GM18499 (cell line): ENCODE measurements around the gene ALS2CL.
"Not testable (repeated sequence)": the region's sequence is repeated elsewhere in the genome, so short reads cannot be mapped to it uniquely, and the experiment has no call there.

Experiments used
- ATAC-seq: cut with Tn5 transposase; IDR thresholded peaks from one replicate; pipeline ENCODE4 v1.9.1; 2021; ENCODE audit warnings: moderate number of reproducible peaks; ENCODE audit not compliant: insufficient read depth, unreplicated experiment

Gene ALS2CL, protein sequence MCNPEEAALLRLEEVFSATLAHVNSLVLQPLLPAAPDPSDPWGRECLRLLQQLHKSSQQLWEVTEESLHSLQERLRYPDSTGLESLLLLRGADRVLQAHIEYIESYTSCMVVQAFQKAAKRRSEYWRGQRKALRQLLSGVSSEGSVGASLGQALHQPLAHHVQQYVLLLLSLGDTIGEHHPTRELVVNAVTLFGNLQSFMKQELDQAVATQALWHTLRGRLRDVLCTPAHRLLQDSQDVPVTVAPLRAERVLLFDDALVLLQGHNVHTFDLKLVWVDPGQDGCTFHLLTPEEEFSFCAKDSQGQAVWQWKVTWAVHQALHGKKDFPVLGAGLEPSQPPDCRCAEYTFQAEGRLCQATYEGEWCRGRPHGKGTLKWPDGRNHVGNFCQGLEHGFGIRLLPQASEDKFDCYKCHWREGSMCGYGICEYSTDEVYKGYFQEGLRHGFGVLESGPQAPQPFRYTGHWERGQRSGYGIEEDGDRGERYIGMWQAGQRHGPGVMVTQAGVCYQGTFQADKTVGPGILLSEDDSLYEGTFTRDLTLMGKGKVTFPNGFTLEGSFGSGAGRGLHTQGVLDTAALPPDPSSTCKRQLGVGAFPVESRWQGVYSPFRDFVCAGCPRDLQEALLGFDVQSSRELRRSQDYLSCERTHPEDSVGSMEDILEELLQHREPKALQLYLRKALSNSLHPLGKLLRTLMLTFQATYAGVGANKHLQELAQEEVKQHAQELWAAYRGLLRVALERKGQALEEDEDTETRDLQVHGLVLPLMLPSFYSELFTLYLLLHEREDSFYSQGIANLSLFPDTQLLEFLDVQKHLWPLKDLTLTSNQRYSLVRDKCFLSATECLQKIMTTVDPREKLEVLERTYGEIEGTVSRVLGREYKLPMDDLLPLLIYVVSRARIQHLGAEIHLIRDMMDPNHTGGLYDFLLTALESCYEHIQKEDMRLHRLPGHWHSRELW

GRCh38 chr3:46693038-46693891, at the start of gene ALS2CL:
ALS2CL (minus strand) TSS chr3:46693679; CDS start chr3:46689440, 4,239 bp downstream.
- ATAC-seq = no peak

DNA sequence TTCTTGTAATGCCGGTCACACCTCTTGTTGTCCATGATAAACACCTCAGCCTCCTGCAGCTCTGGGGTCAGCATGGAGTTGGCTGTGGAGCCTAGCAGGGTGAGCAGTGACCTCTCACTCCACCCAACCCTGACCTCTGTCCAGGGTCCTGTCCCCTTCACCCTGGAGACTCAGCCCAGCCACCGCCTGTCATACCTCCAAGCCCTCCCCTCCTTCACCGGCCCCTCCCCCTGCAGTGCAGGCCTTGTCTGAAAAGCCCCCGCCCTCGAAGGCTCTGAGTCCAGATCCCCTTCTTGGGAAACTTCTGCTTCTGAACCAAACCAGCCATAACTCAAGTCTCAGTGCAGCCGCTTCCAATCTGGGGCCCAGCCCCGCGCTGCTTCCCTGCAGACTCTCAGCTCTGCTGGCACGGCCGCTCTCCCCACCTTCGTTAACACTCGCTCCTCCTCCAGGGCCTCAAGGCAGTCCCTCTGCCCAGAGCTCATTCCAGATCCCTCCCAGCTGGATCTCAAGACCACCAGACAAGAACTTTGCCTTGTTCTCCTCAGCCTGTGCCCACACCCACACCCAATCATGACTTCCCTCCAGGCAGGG, 49.6 kb upstream of the ALS2CL start:
- no peak for ATAC-seq

DNA sequence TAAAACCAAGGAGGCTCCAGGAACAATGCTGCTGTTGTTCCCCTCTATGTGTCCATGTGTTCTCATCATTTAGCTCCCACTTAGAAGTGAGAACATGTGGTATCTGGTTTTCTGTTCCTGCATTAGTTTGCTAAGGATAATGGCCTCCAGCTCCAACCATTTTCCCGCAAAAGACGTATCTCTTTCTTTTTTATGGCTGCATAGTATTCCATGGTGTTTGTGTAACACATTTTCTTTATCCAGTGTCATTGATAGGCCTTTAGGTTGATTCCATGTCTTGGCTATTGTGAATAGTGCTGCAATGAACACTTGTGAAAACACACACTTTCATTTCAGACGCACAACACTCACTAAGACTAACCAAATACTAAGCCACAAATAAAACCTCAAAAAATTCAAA, 46.1 kb upstream of the ALS2CL start:
- not testable (repeated sequence) for ATAC-seq

- ATAC-seq = no peak
Observed at GRCh38 chr3:46737329-46737731, 43.9 kb upstream of the ALS2CL start.

DNA sequence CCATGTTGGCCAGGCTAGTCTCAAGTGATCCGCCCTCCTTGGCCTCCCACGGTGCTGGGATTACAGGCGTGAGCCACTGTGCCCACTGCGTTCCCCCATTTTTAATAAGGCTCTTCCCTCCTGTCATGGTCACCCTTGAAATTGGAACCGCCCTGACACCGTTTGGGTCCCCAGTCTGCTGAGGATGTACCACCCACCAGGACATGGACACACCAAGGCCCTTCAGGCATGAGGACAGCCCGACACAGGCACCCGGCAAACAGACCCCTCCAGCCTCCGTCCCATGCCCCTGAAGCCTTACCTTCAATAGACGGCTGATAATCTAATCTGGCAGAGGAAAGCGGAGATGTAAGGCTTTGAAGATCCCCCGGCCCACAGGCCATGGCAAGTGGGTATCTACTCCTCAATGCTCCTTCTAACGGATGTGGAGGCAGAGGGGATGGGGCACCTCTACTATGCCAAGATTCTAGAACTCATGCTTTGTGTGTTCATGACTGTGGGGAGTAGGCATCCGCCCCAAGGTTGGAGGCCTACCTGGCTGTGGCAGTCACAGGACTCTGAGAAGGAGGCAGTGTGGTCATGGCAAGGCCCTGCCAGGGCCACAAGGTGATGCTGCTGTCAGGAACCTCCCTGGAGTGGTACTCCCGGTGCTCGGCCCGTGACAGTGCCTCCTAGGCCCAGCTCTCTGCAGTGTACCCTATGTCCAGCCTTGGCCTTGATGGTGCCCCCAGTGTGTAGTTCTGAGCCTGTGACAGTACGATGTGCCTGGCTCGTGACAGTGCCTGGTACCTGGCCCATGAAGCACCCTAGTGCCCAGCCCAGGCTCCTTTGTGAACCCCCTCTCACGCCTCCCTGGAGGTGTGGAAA, 42.8 kb upstream of the ALS2CL start:
- ATAC-seq = no peak

- ATAC-seq = no peak
Observed at GRCh38 chr3:46734773-46735172, 41.3 kb upstream of the ALS2CL start.

DNA sequence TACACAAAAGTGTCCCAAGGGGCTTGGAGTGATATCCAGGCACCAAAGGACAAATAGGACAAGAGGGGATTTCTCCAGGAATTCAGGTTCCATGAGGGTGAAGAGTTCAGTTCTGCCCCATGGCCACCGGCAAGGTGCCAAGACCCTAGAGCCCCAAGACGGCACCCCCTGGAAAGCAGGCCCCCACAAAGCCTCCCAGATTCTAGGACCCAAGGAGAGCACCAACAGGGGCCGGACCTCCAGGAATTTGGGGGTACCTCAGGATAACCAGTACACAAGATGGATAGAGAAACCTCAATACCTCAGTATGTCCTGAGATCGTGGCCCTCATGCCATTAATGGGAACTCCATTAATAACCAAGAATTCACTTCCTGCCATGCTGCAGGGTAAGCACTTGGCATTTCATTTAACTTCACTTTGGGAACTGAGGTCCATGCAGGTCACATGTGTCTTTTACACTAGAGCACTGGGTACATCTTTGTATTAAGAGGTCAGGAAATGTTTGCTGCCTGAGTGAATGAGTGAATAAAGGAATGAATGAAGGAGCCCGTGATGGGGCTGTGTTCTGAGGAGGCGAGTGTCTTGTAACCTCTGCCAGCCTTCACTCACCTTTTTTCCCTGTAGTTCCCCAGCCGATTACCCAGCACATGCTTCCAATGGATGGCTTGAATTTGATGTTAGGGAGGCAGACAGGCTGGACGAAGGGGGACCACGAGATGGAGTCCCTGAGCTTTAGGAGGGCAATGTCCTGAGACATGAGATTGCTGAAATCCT, 39.7 kb upstream of the ALS2CL start:
- no peak for ATAC-seq

DNA sequence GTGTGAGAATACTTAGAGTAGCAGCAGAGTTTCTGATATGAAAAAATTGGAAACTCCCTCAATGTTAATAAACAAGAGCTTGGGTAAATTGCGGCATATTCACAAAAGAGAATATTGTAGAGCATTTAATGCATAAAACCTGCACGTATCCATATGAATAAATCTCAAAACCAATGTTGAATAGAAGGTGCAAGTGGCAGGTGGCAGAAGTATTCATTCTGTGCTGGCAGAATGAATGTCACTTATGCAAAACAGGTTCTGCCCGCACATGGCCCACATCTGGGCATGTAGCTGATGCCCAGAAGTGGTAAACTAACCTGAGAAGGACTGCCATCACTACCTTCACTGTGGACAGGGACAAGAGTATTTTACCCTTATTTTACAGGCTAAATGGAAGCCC, 38.3 kb upstream of the ALS2CL start:
- ATAC-seq = no peak

GRCh38 chr3:46730819-46731218, 37.3 kb upstream of the ALS2CL start:
- no peak for ATAC-seq

- no peak for ATAC-seq
Observed at GRCh38 chr3:46729038-46729437, 35.6 kb upstream of the ALS2CL start.

GRCh38 chr3:46725621-46726314, 32.3 kb upstream of the ALS2CL start:
- ATAC-seq = no peak

DNA sequence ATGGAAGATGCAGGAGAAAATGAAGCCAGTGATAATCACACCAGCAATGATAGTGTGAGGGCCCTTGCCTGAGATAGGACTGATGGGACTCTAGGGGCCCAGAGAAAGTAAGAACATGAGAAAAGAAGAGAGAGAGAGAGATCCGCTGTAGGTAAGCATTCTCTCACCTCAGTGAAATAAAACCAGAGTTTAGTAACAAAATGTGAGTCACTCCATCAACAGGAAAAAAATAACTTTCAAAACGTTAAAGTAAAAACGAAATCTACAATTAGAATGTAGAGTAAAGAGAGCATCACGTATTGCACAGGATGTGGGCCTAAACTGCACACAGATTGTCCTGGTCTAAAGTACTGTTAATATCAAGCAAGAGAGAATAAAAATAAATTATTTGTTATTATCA, 30.9 kb upstream of the ALS2CL start:
- ATAC-seq = no peak

- ATAC-seq = no peak
Observed at GRCh38 chr3:46722443-46722842, 29.0 kb upstream of the ALS2CL start.

- ATAC-seq = no peak
Observed at GRCh38 chr3:46721009-46721408, 27.5 kb upstream of the ALS2CL start.

DNA sequence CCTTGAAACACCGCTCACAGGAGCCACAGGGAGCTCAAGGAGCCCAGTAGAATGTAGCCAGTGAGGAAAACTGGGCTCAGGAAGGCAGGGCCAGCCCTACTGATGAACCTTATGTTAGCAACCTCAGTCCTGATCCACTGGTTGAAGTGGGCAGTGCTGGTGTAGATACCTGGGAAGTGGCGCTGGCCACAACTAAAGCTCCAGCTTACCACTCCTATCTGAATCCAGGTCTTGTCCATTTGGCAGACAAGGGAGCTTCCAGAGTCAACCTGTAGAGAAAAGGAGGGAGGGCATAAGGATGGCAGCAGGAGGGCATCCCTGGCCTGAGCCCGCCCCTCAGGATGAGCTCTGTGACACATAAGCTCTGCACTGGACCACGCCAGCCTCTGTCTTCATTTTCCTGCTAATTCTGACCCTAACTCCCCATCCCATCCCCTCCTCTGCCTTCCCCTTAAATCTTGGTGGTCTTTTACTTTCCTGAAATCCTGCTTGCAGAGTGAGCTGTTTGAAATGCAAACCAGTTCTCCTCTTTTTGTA, 26.3 kb upstream of the ALS2CL start:
- ATAC-seq = no peak

- no peak for ATAC-seq
Observed at GRCh38 chr3:46719044-46719565, 25.6 kb upstream of the ALS2CL start.
